GM12878 (cell line): ENCODE data around the gene INTS7. TPM values are rescaled to one million over a fixed set of nuclear protein-coding genes. Genes with fewer than 3 reads are reported as not detected.
A peak's percentile ranks its signal among the peaks of the same experiment; 100 is the strongest.

ENCODE experiments used
- ATAC-seq: fragments of 200-7000 bp; cut with Tn5 transposase; 3 replicates; pipeline ENCODE4 v1.9.1; 2020; ENCODE audit warnings: mild to moderate bottlenecking, moderate library complexity
- BruUV-seq: library from RNA; stranded (reverse); fragments of 400-500 nt; replicated peaks from 2 replicates; lab custom pipeline; 2021; lab: Mats Ljungman, UMichigan
- CTCF ChIA-PET: fragments of 300-600 bp; sonication (Branson Sonifier 250); formaldehyde crosslinking; extraction: SDS; loops from one replicate; lab custom pipeline; 2021; ENCODE audit warnings: inconsistent platforms; lab: Yijun Ruan, JAX
- POLR2A ChIA-PET: fragments of 350-600 bp; formaldehyde crosslinking; extraction: SDS; loops from one replicate; lab custom pipeline; 2021; ENCODE audit warnings: inconsistent platforms; lab: Charles Lee
- RAD21 ChIA-PET: fragments of 300-600 bp; sonication (Branson Sonifier 250); formaldehyde crosslinking; loops from one replicate; lab custom pipeline; 2023; ENCODE audit warnings: antibody characterized with exemption; ENCODE audit not compliant: unreplicated experiment; lab: Charles Lee
- SMC1A ChIA-PET: fragments of 300-600 bp; sonication (Branson Sonifier 250); formaldehyde crosslinking; loops from one replicate; lab custom pipeline; 2023; ENCODE audit not compliant: unreplicated experiment, uncharacterized antibody; lab: Charles Lee
- DNase-seq: peaks from one replicate; pipeline ENCODE4 v3.0.0-alpha.2; 2011; ENCODE audit warnings: low read depth, low spot score
- FAIRE-seq: peaks from 3 replicates; lab custom pipeline; 2011; peaks lifted over from hg19 to GRCh38; lab: Jason Lieb, UNC
- H2AFZ ChIP-seq: 2 replicates; pipeline ENCODE4 v1.6.0; 2011; ENCODE audit warnings: low read depth, low read length, control low read depth; ENCODE audit not compliant: control insufficient read depth
- H3K27ac ChIP-seq: 2 replicates; pipeline ENCODE4 v1.5.1; 2011; ENCODE audit warnings: control low read depth; ENCODE audit not compliant: control insufficient read depth, insufficient read depth
- H3K27me3 ChIP-seq, 2 experiments: replicated peaks in 1 of 2; 2 replicates each; pipeline versions ENCODE4 v1.6.0 to v1.6.1; 2011; ENCODE audit warnings: low read length in 1 of 2; ENCODE audit not compliant: control insufficient read depth in 2 of 2, insufficient read depth in 2 of 2
- H3K36me3 ChIP-seq, 2 experiments: 2 replicates each; pipeline ENCODE4 v1.5.1; 2011; ENCODE audit warnings: low read length in 1 of 2; ENCODE audit not compliant: control insufficient read depth in 2 of 2, insufficient read depth in 2 of 2
- H3K4me1 ChIP-seq: 2 replicates; pipeline ENCODE4 v1.6.1; 2011; ENCODE audit warnings: mild to moderate bottlenecking, low read length, moderate library complexity, mixed read lengths; ENCODE audit not compliant: control insufficient read depth, insufficient read depth
- H3K4me2 ChIP-seq: 2 replicates; pipeline ENCODE4 v1.6.0; 2011; ENCODE audit warnings: control low read depth; ENCODE audit not compliant: control insufficient read depth, insufficient read depth
- H3K4me3 ChIP-seq: fragments of 200-600 bp; sonication (generic); 2 replicates; pipeline ENCODE4 v1.5.1; 2016
- H3K79me2 ChIP-seq: 2 replicates; pipeline ENCODE4 v1.6.0; 2011; ENCODE audit warnings: low read length; ENCODE audit not compliant: control insufficient read depth, insufficient read depth
- H3K9ac ChIP-seq: 2 replicates; pipeline ENCODE4 v1.8.0; 2011; ENCODE audit warnings: low read length, control low read depth, mixed read lengths; ENCODE audit not compliant: control insufficient read depth, insufficient read depth
- H3K9me3 ChIP-seq: replicated peaks from 3 replicates; pipeline ENCODE4 v1.5.1; 2011; ENCODE audit warnings: mild to moderate bottlenecking, low read length; ENCODE audit not compliant: control insufficient read depth, insufficient read depth
- H4K20me1 ChIP-seq: 2 replicates; pipeline ENCODE4 v1.6.0; 2011; ENCODE audit not compliant: control insufficient read depth, insufficient read depth
- ATF7 ChIP-seq: fragments of 450-650 bp; IDR thresholded peaks from 2 replicates; pipeline ENCODE4 v1.6.1; 2016; ENCODE audit warnings: low read depth, mild to moderate bottlenecking
- BCL11A ChIP-seq: IDR thresholded peaks from 2 replicates; pipeline ENCODE4 v1.6.1; 2011; ENCODE audit warnings: low read depth, low read length
- BHLHE40 ChIP-seq, 2 experiments: fragments of 450-650 bp in 1 of 2; IDR thresholded peaks; 2 replicates each; pipeline ENCODE4 v1.6.1; 2011 to 2017; ENCODE audit warnings: low read depth in 2 of 2, borderline replicate concordance in 1 of 2, improper control_type of control experiment in 1 of 2, low read length in 1 of 2, mild to moderate bottlenecking in 1 of 2
- CREM ChIP-seq: IDR thresholded peaks from 2 replicates; pipeline ENCODE4 v1.6.1; 2014; ENCODE audit warnings: antibody characterized with exemption, low read depth
- DPF2 ChIP-seq: fragments of 450-650 bp; IDR thresholded peaks from 2 replicates; pipeline ENCODE4 v1.6.1; 2017; ENCODE audit warnings: mild to moderate bottlenecking
- E4F1 ChIP-seq: fragments of 450-650 bp; IDR thresholded peaks from 2 replicates; pipeline ENCODE4 v1.6.1; 2018; ENCODE audit warnings: borderline replicate concordance, mild to moderate bottlenecking; ENCODE audit not compliant: partially characterized antibody
- EP300 ChIP-seq, 2 experiments: fragments of 150-350 bp in 1 of 2; IDR thresholded peaks; 2 replicates each; pipeline ENCODE4 v1.6.1; 2011 to 2012; ENCODE audit warnings: low read depth in 2 of 2, low read length in 2 of 2, borderline replicate concordance in 1 of 2, improper control_type of control experiment in 1 of 2, inconsistent platforms in 1 of 2; ENCODE audit not compliant: control insufficient read depth in 1 of 2
- IKZF2 ChIP-seq, 2 experiments: fragments of 450-650 bp; IDR thresholded peaks; 2 replicates each; pipeline ENCODE4 v1.6.1; 2017; ENCODE audit warnings: mild to moderate bottlenecking in 2 of 2, moderate library complexity in 2 of 2
- IRF4 ChIP-seq: IDR thresholded peaks from 2 replicates; pipeline ENCODE4 v1.6.1; 2011; ENCODE audit warnings: low read depth, low read length
- KLF5 ChIP-seq: fragments of 450-650 bp; IDR thresholded peaks from 2 replicates; pipeline ENCODE4 v1.6.1; 2014; ENCODE audit warnings: mild to moderate bottlenecking; ENCODE audit not compliant: partially characterized antibody
- MLLT1 ChIP-seq: fragments of 450-650 bp; IDR thresholded peaks from 2 replicates; pipeline ENCODE4 v1.6.1; 2016; ENCODE audit warnings: mild to moderate bottlenecking
- NFYB ChIP-seq: IDR thresholded peaks from 2 replicates; pipeline ENCODE4 v1.6.1; 2011; ENCODE audit warnings: low read depth, mild to moderate bottlenecking, low read length, improper control_type of control experiment, moderate library complexity; ENCODE audit not compliant: insufficient read depth
- RUNX3 ChIP-seq: IDR thresholded peaks from 2 replicates; pipeline ENCODE4 v1.6.1; 2012; ENCODE audit warnings: low read length, inconsistent platforms
- ZNF687 ChIP-seq: fragments of 450-650 bp; IDR thresholded peaks from 2 replicates; pipeline ENCODE4 v1.6.1; 2017; ENCODE audit warnings: mild to moderate bottlenecking, moderate library complexity
- in situ Hi-C: fragments of 300-500 bp; cut with MboI; formaldehyde crosslinking; loops from 9 replicates; pipeline ENCODE4 v1.14.3; 2018; ENCODE audit warnings: mixed read lengths
- intact Hi-C: fragments of 100-400 bp; cut with micrococcal nuclease; formaldehyde crosslinking; loops from one replicate; pipeline ENCODE4 v1.14.2; 2022; ENCODE audit not compliant: unreplicated experiment
- polyA plus RNA-seq, 11 experiments: library from polyadenylated mRNA; depleted of rRNA in 4 of 11; unstranded in 6 of 11; stranded (reverse) in 5 of 11; fragments of >200 nt; fragmentation: Nextera tagmentation in 4 of 11; fragmentation: Illumina TruSeq in 1 of 11; extraction: Ambion mirVana in 4 of 11; extraction: Trizol in 1 of 11; gene quantifications; 1 replicate in 1 of 11; 2 replicates in 10 of 11; pipeline versions ENCODE4 v1.2.1 to v1.2.3, GENCODE V29; 2011 to 2016; ENCODE audit warnings: inconsistent platforms in 2 of 11, missing spikeins in 2 of 11, low read depth in 1 of 11
- total RNA-seq, 4 experiments: library from RNA; depleted of rRNA in 3 of 4; stranded (reverse); fragments of >200 nt in 3 of 4; fragmentation: Illumina TruSeq in 1 of 4; extraction: Trizol in 1 of 4; gene quantifications; 2 replicates each; pipeline versions ENCODE4 v1.2.1 to v1.2.3, GENCODE V29; 2013 to 2021

The INTS7 gene
- total and polyA plus RNA-seq, 10 of the 15 experiments (the other 5 are each of a cell fraction or from before 2014, with no cell fraction given), result 17.1 to 49.1 (median 26.8) TPM

DNA sequence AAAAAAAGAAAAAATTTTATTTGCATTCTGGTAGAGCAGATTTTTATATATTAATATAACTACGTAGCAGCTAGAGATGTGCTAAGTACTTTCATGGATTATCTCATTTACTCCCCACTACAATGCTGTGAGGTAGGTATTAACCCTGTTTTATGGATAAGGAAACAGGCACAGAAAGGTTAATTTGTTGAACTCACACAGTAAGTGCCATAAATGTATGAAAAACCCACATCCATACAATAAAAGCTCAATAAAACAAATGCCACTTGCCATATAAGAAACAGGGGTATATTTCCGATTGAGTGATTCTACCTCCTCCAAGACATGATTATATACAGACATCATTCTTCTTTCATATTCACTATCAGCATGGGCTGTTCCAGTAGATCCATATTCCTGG, 83.1 kb downstream of the INTS7 start (continued):
- TF ChIP-seq BHLHE40 (IDR thresholded peaks at IDR 0.05; ENCODE audit: borderline replicate concordance in 1 of 2, low read depth in 2 of 2, low read length in 1 of 2) (no peak), KLF5 (no peak), NFYB (no peak), IRF4 (no peak)

DNA sequence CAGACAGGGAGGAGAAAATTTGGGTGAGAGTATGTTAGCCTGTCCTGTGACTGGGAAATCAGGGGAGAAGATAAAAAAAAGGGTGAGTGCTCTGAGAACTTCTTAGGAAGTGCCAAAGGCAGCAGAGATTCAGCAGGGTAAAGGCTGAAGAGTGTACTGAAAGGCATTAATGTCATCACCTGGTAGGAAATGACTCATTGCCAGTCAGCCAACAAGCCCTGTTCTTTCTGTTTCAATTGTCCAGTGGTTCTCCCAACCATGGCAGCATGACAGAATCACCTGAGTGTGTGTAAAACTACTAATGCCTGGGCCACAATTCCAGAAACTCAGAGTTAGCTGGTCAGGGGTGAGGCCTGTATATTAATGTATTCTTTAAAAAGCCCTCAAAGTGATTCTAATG, 83.5 kb downstream of the INTS7 start:
- Histone ChIP-seq H4K20me1 (no peaks in the 10 kb centered on the region), H2AFZ (no peak overlapping the region), H3K36me3 (no peaks in the 10 kb centered on the region), H3K4me3 (no peak overlapping the region), H3K4me1 (peaks cover 7% of the 10 kb centered on the region), H3K4me2 (no peak overlapping the region), H3K27ac (peak overlapping the region; percentile 38), H3K9me3 (no peaks in the 10 kb centered on the region), H3K27me3 (no peaks in the 10 kb centered on the region), H3K79me2 (no peaks in the 10 kb centered on the region), H3K9ac (no peak overlapping the region)
- intact Hi-C loops, result no loop called here
- no peak for DNase-seq
- ChIA-PET POLR2A (interaction anchor here (1.0 to 2.2 kb wide), 3 partner anchors 12 to 17 kb away, joined by 3 to 9 read pairs (median 4); no protein-coding TSS in a partner anchor), RAD21 (interaction anchor here (0.9 to 1.5 kb wide), 7 partner anchors 12 to 255 kb away, joined by 3 to 8 read pairs (median 4); partner anchors contain the start of genes DTL and INTS7), CTCF (interaction anchor here (1.0 to 1.7 kb wide), 4 partner anchors 13 to 254 kb away, joined by 3 to 6 read pairs (median 4); no protein-coding TSS in a partner anchor), SMC1A (interaction anchor here (0.9 to 3.2 kb wide), 9 partner anchors 11 to 253 kb away, joined by 3 to 16 read pairs (median 3); partner anchors contain the start of genes DTL and INTS7)
- BruUV-seq, result no TSS peak
- in situ Hi-C loops, result no loop called here
- peak; percentile 100 for ATAC-seq
- no peak for FAIRE-seq
- peak; percentile 42; the same call in 1 of the 2 replicates for TF ChIP-seq RUNX3
- TF ChIP-seq EP300 (IDR thresholded peaks at IDR 0.05; ENCODE audit: borderline replicate concordance in 1 of 2, control insufficient read depth in 1 of 2, low read depth in 2 of 2, low read length in 2 of 2), result peak in 1 of 2 experiments; percentile 16; a peak in 1 of 4 replicates
- TF ChIP-seq E4F1, result no peak
- TF ChIP-seq IKZF2 (IDR thresholded peaks at IDR 0.05), result peak; percentile 33 to 44; a peak in 2 of 4 replicates
- TF ChIP-seq ATF7, result peak; percentile 83
- TF ChIP-seq BCL11A, result 0 out of 2 replicates have a peak, but pooled peaks have one; percentile 17
- peak; percentile 28; the same call in 1 of the 2 replicates for TF ChIP-seq ZNF687
- 0 out of 2 replicates have a peak, but pooled peaks have one; percentile 22 for TF ChIP-seq NFYB
- TF ChIP-seq CREM, result peak; percentile 59; the same call in 1 of the 2 replicates
- TF ChIP-seq IRF4, result peak; percentile 79
- no peak for TF ChIP-seq MLLT1
- 0 out of 2 replicates have a peak, but pooled peaks have one; percentile 35 for TF ChIP-seq DPF2
